T-helper 2 cell treated with Interferon-gamma antibody and Interleukin-4, amounts not matched to agents 100 ng/mL and 5 ng/mL, for 36 hours (primary cell): ENCODE data around the gene WDR74. TPM values are rescaled to one million over a fixed set of nuclear protein-coding genes. Genes with fewer than 3 reads are reported as not detected.
"Not testable (repeated sequence)": the region's sequence is repeated elsewhere in the genome, so short reads cannot be mapped to it uniquely, and the experiment has no call there.

ENCODE experiments used
- intact Hi-C: fragments of 100-400 bp; cut with micrococcal nuclease; formaldehyde crosslinking; loops from one replicate; pipeline ENCODE4 v1.15.1; 2023
- total RNA-seq: library from RNA; stranded (reverse); gene quantifications from 2 replicates; pipeline ENCODE4 v1.2.3, GENCODE V29; 2022

The WDR74 gene
- total RNA-seq, 1 donor from 2014 or later = 77.5 TPM

DNA sequence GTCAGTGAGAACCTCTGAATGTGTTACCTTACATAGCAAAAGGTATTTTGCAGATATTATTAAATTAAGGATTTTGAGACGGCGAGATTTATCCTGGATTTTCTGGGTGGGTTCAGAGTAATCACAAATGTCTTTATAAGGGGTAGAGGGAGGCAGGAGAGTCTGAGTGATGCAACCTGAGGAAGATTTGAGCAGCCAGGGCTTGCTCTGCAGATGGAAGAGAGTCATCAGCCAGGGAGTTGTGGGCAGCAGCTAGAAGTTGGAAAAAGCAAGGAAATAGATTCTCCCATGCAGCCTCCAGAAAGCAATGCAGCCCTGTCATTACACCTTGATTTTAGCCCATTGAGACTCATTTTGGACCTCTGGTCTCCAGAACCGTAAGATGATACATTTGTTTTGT is 4.1 kb upstream of the WDR74 start:
- intact Hi-C loops = loop anchor here (5.0 kb wide), 1 partner anchor 271 kb away; the partner anchor contains the start of gene EEF1G

DNA sequence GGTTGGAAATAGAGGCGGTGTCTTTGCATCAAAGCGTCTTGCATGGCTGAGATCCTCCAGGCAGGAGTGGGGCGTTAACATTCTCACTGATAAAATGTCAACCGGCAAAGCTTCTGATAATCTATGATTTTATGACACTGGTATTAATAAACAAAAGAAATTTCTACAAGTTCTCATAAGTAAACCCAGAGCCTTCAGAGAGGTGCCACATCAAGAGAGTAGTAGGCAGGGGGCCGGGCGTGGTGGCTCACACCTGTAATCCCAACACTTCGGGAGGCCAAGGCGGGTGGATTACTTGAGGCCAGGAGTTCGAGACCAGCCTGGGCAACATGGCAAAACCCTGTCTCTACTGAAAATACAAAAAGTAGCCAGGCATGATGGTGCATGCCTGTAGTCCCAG is 3.5 kb upstream of the WDR74 start:
- intact Hi-C loops = loop anchor here (5.0 kb wide), 1 partner anchor 271 kb away; the partner anchor contains the start of gene EEF1G

DNA sequence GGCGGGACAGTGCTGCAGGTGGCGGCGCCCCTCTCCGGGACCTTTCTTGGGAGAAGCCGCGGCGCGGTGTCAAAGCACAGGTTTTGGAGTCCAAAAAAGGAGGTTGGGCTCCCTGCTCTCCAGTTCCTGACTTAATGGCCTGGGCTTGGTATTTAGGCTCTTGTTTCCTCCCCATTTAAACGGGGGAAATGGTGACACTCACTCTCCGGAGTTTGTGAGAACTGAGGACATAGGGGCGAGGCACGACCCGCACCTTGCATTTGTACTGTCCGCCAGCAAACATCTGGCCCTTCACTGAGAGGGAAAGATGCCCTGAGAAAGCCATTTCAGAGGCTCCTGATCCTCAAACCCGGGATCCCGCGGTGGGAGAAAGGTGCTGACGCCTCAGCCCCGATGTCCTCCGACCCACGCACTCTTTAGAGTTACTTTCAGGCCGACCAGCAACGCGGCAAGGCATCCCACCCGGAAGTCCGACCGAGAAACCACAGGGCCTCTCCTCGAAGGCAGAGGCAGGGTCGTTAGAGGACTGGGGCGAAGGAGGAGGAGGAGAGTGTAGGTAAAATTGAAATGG is 2.9 kb upstream of the WDR74 start:
- intact Hi-C loops = loop anchor here (5.0 kb wide), 1 partner anchor 270 kb away; the partner anchor contains the start of gene EEF1G

DNA sequence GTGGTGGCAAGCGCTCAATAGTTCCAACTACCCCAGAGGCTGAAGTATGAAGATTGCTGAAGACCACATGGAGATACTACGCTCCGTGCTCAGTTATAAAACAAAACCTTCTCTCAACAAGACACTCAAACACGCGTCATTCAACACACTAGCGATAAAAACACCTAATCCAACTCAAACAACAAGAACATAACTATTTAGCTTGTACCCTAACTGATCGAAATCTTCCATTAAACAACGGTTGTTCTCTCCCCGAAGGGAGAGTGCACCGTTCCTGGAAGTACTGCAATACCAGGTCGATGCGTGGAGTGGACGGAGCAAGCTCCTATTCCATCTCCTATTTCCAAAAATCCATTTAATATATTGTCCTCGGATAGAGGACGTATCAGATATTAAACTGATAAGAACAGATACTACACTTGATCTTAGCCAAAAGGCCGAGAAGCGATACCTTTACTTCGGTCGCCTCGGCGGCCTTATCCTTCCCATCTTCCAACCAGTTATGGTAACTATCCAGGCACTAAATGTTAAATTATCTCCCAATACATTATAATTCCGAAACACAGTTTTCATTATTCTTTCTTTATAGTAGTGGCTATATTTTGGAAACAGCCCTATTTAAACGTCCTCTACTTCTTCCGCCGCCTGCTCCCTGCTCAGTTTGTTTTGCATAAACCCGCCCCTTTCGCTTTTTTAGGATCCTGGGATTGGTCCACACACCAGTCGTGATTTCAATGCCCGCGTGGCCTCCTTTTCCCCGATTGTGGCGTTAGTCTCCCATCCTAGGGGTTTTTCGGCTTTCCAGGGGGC is 2.2 kb upstream of the WDR74 start:
- intact Hi-C loops = loop anchor here (1.0 to 5.0 kb wide), 6 partner anchors 15 to 285 kb away; partner anchors contain the start of genes EEF1G, HNRNPUL2, POLR2G and TMEM179B

DNA sequence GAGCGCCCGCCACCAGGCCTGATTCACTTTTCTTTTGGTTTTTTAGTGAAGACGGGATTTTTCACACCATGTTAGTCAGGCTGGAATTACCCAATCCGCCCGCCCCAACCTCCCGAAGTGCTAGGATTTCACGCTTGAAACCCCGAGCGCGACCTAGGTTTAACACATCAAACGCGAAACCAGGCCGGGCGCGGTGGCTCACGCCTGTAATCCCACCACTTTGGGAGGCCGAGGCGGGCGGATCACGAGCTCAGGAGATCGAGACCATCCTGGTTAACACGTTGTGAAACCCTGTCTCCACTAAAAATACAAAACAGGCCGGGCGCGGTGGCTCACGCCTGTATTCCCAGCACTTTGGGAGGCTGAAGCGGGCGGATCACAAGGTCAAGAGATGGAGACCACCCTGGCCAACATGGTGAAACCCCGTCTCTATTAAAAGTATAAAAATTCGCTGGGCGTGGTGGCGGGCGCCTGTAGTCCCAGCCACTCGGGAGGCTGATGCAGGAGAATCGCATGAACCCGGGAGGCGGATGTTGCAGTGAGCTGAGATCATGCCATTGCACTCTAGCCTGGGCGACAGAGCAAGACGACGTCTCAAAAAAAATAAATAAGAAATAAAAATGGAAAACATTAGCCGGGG is 1.5 kb upstream of the WDR74 start:
- intact Hi-C loops = loop anchor here (1.0 to 5.0 kb wide), 6 partner anchors 15 to 284 kb away; partner anchors contain the start of genes EEF1G, HNRNPUL2, POLR2G and TMEM179B

DNA sequence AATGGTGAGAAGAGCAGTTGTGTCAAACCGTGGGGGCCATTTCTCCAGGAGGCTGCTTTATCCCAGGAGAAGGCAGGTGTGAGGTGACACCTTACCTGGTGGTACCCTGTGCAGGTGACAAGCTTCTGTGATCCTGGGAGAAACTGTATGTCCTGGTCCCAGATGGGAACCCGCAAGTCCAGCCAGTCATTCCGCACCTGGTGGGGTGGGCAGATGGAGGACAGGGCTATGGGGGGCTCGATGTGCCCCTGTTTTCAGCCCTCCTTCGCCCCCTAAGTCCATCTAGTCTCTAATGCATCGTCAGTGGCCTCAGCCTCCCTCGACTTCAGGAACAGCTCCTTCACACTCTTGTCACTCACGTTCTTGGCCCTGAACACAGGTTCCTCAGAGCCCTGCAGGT is 4.1 kb downstream of the WDR74 start:
- intact Hi-C loops = no loop called here

DNA sequence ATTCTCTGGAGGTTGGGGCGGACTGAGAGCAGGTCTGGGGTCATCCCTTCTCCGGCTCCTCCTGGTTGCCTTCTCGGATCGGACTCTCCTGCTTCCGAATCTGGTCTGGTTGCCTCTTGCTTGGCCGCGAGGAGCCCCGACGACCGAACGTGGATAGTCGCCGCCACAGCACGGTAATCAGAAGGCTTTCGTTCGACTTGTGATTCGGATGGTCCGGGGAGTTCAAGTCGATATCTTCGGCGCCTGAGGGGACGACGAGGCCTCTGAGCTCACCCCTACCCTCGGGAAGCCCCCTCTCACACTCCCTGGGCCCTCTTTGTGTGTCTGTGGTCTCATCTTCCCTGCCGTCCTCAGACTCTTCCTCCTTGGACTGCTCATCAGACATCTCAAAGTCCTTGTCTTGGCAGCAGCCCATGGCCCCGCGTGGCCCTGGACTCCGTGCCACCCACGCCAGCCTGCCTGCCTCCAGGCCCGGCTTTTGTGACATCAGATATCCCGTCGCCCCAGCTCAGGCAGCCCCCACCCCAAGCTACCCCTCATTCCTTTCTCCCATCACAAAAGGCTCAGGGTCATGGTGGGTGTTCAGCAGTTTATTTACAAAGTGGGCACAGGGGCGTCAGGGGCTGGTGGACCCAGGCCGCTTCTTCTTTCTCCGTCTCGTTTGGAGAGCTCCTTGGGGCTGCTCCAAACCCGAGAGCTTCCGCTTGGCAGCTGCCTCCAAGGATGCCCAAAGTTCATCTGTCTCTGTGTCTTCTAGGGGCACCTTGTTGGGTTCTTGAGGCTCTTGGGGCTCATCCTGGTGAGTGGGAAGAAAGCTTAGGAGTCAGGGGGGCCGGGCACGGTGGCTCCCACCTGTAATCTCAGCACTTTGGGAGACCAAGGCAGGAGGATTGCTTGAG is 6.8 kb downstream of the WDR74 start, which contains the start of gene TEX54:
TEX54 (minus strand) TSS at position 506 of the 899 bp plus-strand sequence.
- intact Hi-C loops = loop anchor here (1.0 to 5.0 kb wide), 4 partner anchors 23 to 125 kb away; partner anchors contain the start of genes BSCL2, GNG3, TMEM179B and TMEM223

DNA sequence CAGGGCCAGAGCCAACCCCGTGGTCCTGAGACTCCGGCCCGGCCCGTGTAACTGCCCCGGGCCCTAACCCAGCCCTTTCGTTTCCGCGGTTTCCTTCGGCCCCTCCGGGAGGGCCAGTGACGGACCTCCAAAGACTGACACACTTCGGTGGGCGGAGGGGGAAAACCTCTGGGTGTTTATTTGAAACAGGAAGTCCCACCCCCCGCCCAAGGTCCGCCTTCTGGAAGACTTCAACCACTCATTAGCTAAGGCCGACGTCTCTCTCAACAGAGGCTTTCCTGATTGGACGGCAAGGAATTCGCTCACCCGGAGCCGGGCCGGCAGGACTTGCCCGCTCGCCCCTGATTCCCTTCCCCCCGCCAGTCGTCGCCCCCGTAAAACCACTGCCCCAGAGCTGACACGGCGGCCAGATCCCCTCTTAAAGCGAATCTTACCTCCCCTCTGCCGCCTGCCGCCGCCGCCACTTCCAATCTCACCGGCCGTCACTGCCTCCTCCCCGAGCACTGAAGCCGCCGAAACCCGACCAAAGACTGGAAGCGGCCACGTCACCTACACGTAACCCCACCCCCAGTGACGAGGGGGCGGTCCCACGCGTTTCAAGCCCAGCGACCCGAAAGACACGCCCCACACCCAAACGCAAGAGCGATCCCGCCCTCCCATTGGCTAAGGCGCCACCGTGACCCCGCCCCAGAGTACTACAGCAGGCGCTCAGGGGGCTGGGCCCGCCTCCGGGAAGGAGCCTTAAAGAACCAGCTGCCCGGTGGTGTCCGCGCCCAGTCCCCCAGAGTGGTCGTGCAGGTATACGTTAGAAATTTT is 7.7 kb downstream of the WDR74 start, which contains the start of gene STX5:
STX5 (minus strand) TSS at position 532 of the 816 bp plus-strand sequence. CDS start 808 bp downstream, outside the sequence.
- intact Hi-C loops = loop anchor here (1.0 to 5.0 kb wide), 6 partner anchors 8 to 124 kb away; partner anchors contain the start of genes BSCL2, GNG3, SLC3A2 and TMEM179B

DNA sequence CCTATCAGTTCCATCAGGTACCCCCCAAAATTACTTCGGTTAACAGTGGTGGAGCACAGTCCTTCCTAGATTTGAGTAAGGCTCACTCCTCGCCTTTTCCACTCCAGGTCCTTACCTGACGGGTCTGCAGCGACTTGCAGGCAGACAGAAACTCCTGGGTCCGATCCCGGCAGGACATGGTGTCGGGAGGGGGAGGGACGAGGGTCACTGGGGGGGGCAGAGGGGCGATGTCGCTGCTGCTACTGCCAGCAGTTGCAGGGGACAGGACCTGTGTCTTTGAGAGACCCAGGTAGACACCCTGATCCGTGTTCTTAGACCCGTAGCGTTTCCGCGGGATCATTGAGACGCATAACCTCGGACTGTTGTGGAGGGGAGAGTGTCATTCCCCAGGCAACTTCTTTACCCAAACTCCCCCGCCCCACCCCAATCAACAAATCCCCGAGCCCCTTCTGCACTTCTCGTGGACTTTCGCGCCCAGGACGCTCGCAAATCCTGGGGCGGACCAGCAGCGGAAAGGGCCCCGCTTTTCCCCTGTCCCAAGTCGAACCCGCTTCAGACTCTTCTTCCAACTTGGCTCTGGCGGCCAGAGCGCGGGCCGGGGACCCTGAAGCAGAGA is 8.4 kb downstream of the WDR74 start:
- intact Hi-C loops = loop anchor here (1.0 to 5.0 kb wide), 3 partner anchors 8 to 124 kb away; partner anchors contain the start of genes BSCL2, GNG3, SLC3A2 and WDR74

DNA sequence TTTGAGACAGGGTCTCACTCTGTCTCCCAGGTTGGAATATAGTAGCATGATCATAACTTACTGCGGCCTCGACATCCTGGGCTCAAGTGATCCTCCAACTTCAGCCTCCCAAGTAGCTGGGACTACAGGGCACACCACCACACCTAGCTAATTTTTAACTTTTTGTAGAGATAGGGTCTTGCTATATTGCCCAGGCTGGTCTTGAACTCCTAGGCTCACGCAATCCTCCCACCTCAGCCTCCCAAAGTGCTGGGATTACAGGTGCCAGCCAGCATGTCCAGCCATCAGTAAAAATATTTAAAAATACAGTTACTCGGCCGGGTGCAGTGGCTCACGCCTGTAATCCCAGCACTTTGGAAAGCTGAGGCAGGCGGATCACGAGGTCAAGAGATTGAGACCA is 11.3 kb downstream of the WDR74 start:
- intact Hi-C loops = not testable (repeated sequence)

DNA sequence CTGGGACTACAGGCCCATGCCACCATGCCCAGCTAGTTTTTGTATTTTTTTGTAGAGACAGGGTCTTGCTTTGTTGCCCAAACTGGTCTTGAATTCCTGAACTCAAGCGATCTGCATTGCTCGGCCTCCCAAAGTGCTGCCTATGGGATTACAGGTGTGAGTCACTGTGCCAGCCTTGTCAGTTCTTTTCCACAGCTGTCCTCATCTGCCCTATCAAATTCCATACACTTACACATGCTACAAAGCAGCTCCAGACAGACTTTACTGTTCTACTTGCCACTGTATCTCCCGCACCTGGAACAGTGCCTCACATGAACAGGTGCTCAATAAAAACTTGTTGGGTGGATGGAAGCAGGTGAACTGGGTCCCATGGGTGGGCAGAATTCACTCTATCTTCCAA is 15.7 kb downstream of the WDR74 start:
- intact Hi-C loops = no loop called here

DNA sequence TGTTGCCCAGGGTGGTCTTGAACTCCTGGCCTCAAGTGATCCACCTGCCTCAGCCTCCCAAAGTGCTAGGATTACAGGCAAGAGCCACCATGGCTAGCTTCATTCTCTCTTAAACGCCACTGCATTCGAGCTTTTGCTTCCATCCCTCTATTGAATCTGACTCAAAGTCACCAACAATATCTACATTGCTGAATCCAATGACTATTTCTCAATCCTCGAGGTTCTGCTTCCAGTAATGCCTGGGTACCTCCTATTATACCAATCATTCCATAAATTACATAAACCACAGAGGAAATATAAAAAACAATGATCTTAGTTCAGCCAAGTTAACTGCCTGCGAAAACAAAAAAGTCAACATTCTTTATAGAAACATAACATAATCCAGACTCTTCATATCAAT is 22.3 kb downstream of the WDR74 start:
- intact Hi-C loops = no loop called here

DNA sequence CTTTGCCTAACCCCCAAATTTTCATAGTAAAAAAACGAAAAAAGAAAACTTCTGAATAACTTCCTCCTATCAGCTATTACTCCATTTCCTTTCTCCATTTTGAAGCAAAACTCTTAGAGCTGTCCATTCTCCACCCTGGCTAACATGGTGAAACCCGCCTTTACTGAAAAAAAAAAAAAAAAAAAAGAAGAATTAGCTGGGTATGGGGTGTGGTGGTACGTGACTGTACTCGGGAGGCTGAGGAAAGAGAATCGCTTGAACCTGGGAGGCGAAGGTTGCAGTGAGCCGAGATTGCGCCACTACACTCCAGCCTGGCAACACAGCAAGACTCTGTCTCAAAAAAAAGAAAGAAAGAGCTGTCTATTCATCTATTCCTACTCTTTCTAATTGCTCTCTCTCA is 22.8 kb downstream of the WDR74 start:
- intact Hi-C loops = no loop called here

DNA sequence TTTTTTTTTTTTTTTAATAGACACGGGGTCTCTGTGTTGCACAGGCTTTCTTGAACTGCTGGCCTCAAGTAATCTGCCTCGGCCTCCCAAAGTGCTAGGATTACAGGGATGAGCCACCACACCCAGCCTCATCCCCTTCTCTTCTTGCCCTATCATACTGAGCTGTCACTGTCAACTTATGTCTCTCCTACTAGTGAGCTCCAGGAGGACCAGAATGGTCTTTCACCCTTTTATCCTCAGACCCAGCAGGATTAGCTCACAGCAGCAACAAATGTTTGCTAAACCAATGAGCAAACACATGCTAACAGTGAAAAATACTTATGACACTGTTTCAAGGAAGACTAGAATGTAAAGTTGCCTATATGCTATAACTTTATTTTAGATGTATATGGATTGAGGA is 27.7 kb downstream of the WDR74 start:
- intact Hi-C loops = no loop called here

DNA sequence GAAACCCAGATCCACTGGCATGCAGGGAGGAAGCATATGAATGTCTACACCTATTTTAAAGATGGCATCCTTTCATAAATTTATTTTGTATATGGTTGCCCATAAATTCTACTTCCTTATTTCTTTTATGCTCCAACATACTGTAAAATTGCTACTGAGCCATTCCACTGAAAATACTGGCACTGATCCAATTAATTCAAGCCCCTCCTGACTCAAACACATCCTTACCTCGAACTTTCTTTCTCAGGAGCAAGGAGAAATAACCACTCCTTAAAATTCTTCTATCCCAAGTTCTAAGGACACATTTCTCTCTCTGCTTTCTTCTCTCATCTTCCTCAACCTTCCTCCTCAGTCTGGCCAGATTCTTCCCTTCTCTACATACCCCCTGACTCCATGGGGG is 28.6 kb downstream of the WDR74 start:
- intact Hi-C loops = no loop called here

DNA sequence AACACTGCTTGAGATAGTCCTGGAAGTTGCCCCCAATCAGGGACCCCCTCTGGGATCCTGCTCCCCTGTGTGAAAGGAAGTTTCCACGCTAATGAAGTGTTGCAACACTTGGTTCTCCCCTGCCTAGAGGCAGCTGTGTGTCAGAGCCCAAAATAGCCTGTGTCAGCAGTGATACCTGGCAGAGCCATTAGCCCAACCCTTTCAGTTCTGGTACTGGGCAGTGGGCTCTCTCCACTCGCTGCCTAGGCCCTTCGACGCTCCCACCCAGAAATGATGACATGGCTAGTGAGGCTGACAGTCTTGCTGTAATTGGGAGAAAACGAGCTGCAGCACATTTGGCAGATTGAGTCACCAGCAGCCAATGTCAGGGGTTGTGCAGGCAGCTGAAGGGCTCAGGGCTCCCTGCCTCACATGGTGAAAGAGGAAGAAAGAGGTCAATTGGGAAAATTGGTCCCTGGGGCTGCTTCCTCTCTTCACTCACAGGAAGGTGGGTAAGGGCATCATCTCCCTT is 32.7 kb downstream of the WDR74 start:
- intact Hi-C loops = no loop called here

DNA sequence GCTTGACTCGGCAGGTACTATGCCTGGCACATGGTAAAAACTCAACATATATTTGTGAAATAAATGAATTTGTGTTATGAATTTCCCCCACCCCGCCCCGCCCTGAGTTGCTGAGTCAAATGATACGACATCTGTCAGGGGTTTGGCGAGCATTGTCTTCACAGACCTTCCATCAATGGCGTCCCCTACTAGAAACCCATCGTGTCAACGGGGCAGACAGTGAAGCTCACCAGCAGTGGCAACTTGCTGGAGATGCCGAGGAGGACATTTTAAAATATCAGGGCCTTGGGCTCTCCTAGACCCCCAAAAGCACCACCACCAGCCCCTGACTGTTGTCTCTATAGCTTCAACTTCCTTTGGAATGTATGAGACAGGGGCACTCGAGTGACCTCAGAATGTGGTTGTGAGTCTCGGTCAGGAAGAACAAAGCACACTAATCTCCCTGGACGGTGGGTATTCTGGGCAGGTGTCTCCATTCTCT is 33.4 kb downstream of the WDR74 start:
- intact Hi-C loops = loop anchor here (1.0 kb wide), 5 partner anchors 14 to 78 kb away; partner anchors contain the start of genes SLC3A2, TMEM179B, TMEM223 and TTC9C

DNA sequence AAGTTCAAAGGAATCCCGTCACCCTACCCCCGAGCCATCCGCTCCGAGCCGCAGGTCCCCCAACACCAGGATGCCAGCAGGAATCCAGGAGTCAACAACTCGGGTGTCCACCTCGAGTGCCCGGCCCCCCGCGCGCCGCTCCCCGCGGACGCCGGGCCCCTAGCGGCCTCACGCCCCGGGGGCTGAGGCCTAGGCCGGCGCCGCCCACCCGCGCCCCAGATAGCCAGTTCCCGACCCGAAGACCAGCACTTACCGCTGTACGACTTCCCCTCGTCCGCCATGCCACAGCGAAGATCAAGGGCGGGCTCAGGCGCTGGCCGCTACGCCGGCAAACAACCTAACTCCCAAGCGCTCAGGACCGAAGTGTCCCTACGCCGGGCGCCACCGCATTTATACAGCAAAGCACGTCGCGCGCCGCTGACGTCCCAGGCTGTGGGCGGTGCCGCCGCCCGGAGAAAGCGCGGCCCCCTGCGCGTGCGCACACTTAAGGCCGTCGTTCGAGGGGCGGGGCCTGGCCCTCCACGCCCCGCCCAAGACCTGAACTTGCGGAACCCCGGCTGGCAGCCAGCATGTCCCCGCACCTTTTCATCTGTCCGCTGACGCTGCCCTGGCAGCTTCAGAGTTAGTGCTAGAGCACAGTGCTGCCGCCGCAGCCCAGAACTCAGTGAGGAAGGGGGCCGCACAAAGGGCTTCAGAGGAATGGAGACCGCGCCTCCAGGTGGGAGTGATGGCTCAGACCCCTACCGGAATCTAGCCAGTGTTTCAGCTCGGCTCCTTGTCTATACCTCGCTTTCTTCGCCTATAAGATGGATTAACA is 34.1 kb downstream of the WDR74 start, which contains the start of gene NXF1:
NXF1 (minus strand) TSS at position 365 of the 817 bp plus-strand sequence; CDS start at position 281, 84 bp downstream.
- intact Hi-C loops = loop anchor here (1.0 kb wide), 5 partner anchors 13 to 77 kb away; partner anchors contain the start of genes SLC3A2, TMEM179B, TMEM223 and TTC9C
